HS-27A (cell line): ENCODE measurements around the gene IGSF9B.
"Not testable (repeated sequence)": the region's sequence is repeated elsewhere in the genome, so short reads cannot be mapped to it uniquely, and the experiment has no call there.

Source experiments
- DNase-seq: peaks from one replicate; pipeline ENCODE4 v3.0.0-alpha.2; 2012; ENCODE audit warnings: low read depth, missing footprints

IGSF9B gene

GRCh38 chr11:133956650-133957633 is at the start of gene IGSF9B:
IGSF9B (minus strand) TSS chr11:133956968; CDS start chr11:133956754, 214 bp downstream.
- DNase-seq: no peak

GRCh38 chr11:134004496-134005172 is 47.9 kb upstream of the IGSF9B start:
- no peak for DNase-seq

GRCh38 chr11:134003792-134004495 is 47.2 kb upstream of the IGSF9B start:
- no peak for DNase-seq

- DNase-seq: not testable (repeated sequence)
Observed at GRCh38 chr11:134002819-134003218, 46.1 kb upstream of the IGSF9B start.

GRCh38 chr11:134002338-134002737 is 45.6 kb upstream of the IGSF9B start:
- not testable (repeated sequence) for DNase-seq

GRCh38 chr11:134001596-134001995 is 44.8 kb upstream of the IGSF9B start:
- no peak for DNase-seq

GRCh38 chr11:134001088-134001487 is 44.3 kb upstream of the IGSF9B start:
- DNase-seq: no peak

GRCh38 chr11:133999355-133999754 is 42.6 kb upstream of the IGSF9B start:
- DNase-seq: no peak

GRCh38 chr11:133997554-133997953 is 40.8 kb upstream of the IGSF9B start:
- no peak for DNase-seq

- no peak for DNase-seq
Observed at GRCh38 chr11:133996671-133997070, 39.9 kb upstream of the IGSF9B start.

- no peak for DNase-seq
Observed at GRCh38 chr11:133995066-133995465, 38.3 kb upstream of the IGSF9B start.

- no peak for DNase-seq
Observed at GRCh38 chr11:133993921-133994320, 37.2 kb upstream of the IGSF9B start.

- no peak for DNase-seq
Observed at GRCh38 chr11:133993107-133993506, 36.3 kb upstream of the IGSF9B start.

- DNase-seq: no peak
Observed at GRCh38 chr11:133992121-133992520, 35.4 kb upstream of the IGSF9B start.

- no peak for DNase-seq
Observed at GRCh38 chr11:133991101-133991500, 34.3 kb upstream of the IGSF9B start.

GRCh38 chr11:133990501-133990900 is 33.7 kb upstream of the IGSF9B start:
- DNase-seq: no peak

GRCh38 chr11:133988686-133989410 is 32.1 kb upstream of the IGSF9B start:
- no peak for DNase-seq

GRCh38 chr11:133987171-133987570 is 30.4 kb upstream of the IGSF9B start:
- DNase-seq: no peak

- DNase-seq: no peak
Observed at GRCh38 chr11:133985981-133986944, 29.5 kb upstream of the IGSF9B start.

GRCh38 chr11:133984828-133985227 is 28.1 kb upstream of the IGSF9B start:
- DNase-seq: no peak
